WTC11 (cell line): ENCODE data around the gene ENKUR. TPM values are rescaled to one million over a fixed set of nuclear protein-coding genes. Genes with fewer than 3 reads are reported as not detected.
A peak's percentile ranks its signal among the peaks of the same experiment; 100 is the strongest.
"Not testable (repeated sequence)": the region's sequence is repeated elsewhere in the genome, so short reads cannot be mapped to it uniquely, and the experiment has no call there.

ENCODE experiments used
- ATAC-seq: fragments of 200-7000 bp; cut with Tn5 transposase; 2 replicates; pipeline ENCODE4 v1.10.0; 2021; ENCODE audit warnings: mild to moderate bottlenecking, moderate library complexity
- CTCF ChIA-PET: fragments of 300-600 bp; sonication (Branson Sonifier 250); formaldehyde crosslinking; loops from one replicate; lab custom pipeline; 2021; ENCODE audit warnings: antibody characterized with exemption; lab: Charles Lee
- POLR2A ChIA-PET: fragments of 350-600 bp; sonication (Branson Sonifier 250); formaldehyde crosslinking; loops from one replicate; lab custom pipeline; 2021; ENCODE audit warnings: antibody characterized with exemption; lab: Charles Lee
- DNase-seq: peaks from one replicate; pipeline ENCODE4 v3.0.0; 2021; ENCODE audit warnings: low spot score
- H3K27ac Mint-ChIP-seq: 2 replicates; pipeline ENCODE4 v1.8.0; 2021; ENCODE audit warnings: mixed read lengths
- H3K27me3 Mint-ChIP-seq: 2 replicates; pipeline ENCODE4 v1.8.0; 2021; ENCODE audit warnings: low read depth, mild to moderate bottlenecking, moderate library complexity, mixed read lengths
- H3K36me3 Mint-ChIP-seq: 2 replicates; pipeline ENCODE4 v1.8.0; 2021; ENCODE audit warnings: mixed read lengths
- H3K4me1 Mint-ChIP-seq: 2 replicates; pipeline ENCODE4 v1.8.0; 2022; ENCODE audit warnings: mixed read lengths
- H3K4me3 Mint-ChIP-seq: 2 replicates; pipeline ENCODE4 v1.8.0; 2021; ENCODE audit warnings: mild to moderate bottlenecking, moderate library complexity, mixed read lengths
- H3K9me3 Mint-ChIP-seq: 2 replicates; pipeline ENCODE4 v1.8.0; 2021; ENCODE audit warnings: mixed read lengths
- CREM ChIP-seq: sonication (generic); formaldehyde crosslinking; IDR thresholded peaks from 2 replicates; pipeline ENCODE4 v1.8.1; 2022; ENCODE audit warnings: mild to moderate bottlenecking, missing genetic modification reagents, moderate library complexity
- E2F1 ChIP-seq: sonication (generic); formaldehyde crosslinking; IDR thresholded peaks from 2 replicates; pipeline ENCODE4 v1.8.0; 2022; ENCODE audit warnings: mild to moderate bottlenecking, missing genetic modification reagents
- E2F4 ChIP-seq: sonication (generic); formaldehyde crosslinking; IDR thresholded peaks from 2 replicates; pipeline ENCODE4 v1.8.1; 2022; ENCODE audit warnings: low read depth, mild to moderate bottlenecking, moderate library complexity, missing genetic modification reagents, borderline replicate concordance
- ETV6 ChIP-seq: sonication (generic); formaldehyde crosslinking; IDR thresholded peaks from 2 replicates; pipeline ENCODE4 v1.8.1; 2022; ENCODE audit warnings: mild to moderate bottlenecking, missing genetic modification reagents
- HMGXB4 ChIP-seq: sonication (generic); formaldehyde crosslinking; IDR thresholded peaks from 2 replicates; pipeline ENCODE4 v1.8.1; 2023; ENCODE audit warnings: mild to moderate bottlenecking, moderate library complexity, missing genetic modification reagents
- KAT7 ChIP-seq: sonication (generic); formaldehyde crosslinking; IDR thresholded peaks from 2 replicates; pipeline ENCODE4 v1.8.1; 2023; ENCODE audit warnings: missing genetic modification reagents, mild to moderate bottlenecking, borderline replicate concordance
- NFYB ChIP-seq: sonication (generic); formaldehyde crosslinking; conservative IDR thresholded peaks from 2 replicates; pipeline ENCODE4 v1.8.0; 2022; ENCODE audit warnings: low read depth, missing genetic modification reagents
- PRDM15 ChIP-seq: sonication (generic); formaldehyde crosslinking; IDR thresholded peaks from 2 replicates; pipeline ENCODE4 v1.8.0; 2022; ENCODE audit warnings: missing genetic modification reagents
- RELA ChIP-seq: sonication (generic); formaldehyde crosslinking; IDR thresholded peaks from 2 replicates; pipeline ENCODE4 v1.8.1; 2022; ENCODE audit warnings: missing genetic modification reagents, mild to moderate bottlenecking, borderline replicate concordance
- SP1 ChIP-seq: sonication (generic); formaldehyde crosslinking; conservative IDR thresholded peaks from 2 replicates; pipeline ENCODE4 v1.8.1; 2022; ENCODE audit warnings: missing genetic modification reagents
- ZBTB21 ChIP-seq: sonication (generic); formaldehyde crosslinking; IDR thresholded peaks from 2 replicates; pipeline ENCODE4 v1.8.1; 2023; ENCODE audit warnings: mild to moderate bottlenecking, missing genetic modification reagents, borderline replicate concordance
- ZNF232 ChIP-seq: sonication (generic); formaldehyde crosslinking; IDR thresholded peaks from 2 replicates; pipeline ENCODE4 v1.8.0; 2022; ENCODE audit warnings: mild to moderate bottlenecking, missing genetic modification reagents
- ZNF263 ChIP-seq: sonication (generic); formaldehyde crosslinking; IDR thresholded peaks from 2 replicates; pipeline ENCODE4 v1.8.1; 2022; ENCODE audit warnings: low read depth, mild to moderate bottlenecking, moderate library complexity, missing genetic modification reagents
- ZNF317 ChIP-seq: sonication (generic); formaldehyde crosslinking; IDR thresholded peaks from 2 replicates; pipeline ENCODE4 v1.8.1; 2023; ENCODE audit warnings: low read depth, mild to moderate bottlenecking, moderate library complexity, missing genetic modification reagents, borderline replicate concordance
- ZNF532 ChIP-seq: fragments of 250-450 bp; sonication (Bioruptor Pico); IDR thresholded peaks from 2 replicates; pipeline ENCODE4 v1.9.0; 2021; ENCODE audit warnings: mild to moderate bottlenecking, borderline replicate concordance
- total RNA-seq: library from RNA; stranded (reverse); gene quantifications from 3 replicates; pipeline ENCODE4 v1.2.3, GENCODE V29; 2021

ENKUR gene
- total RNA-seq, 1 experiment from 2014 or later = not detected

GRCh38 chr10:25016376-25017153 is 607 bp upstream of the ENKUR start, which contains the start of gene THNSL1 (continued):
- TF ChIP-seq HMGXB4 (peak; percentile 77), ZNF263 (CRISPR knock-in tag) (peak; percentile 63; the same call in 1 of the 2 replicates), NFYB (CRISPR knock-in tag) (peak; percentile 50), ETV6 (CRISPR knock-in tag) (peak; percentile 76), PRDM15 (0 out of 2 replicates have a peak, but pooled peaks have one; percentile 31), SP1 (CRISPR knock-in tag) (peak; percentile 92), ZNF232 (CRISPR knock-in tag) (peak; percentile 94), RELA (CRISPR knock-in tag) (peak; percentile 70; the same call in 1 of the 2 replicates), ZNF532 (CRISPR knock-in tag) (0 out of 2 replicates have a peak, but pooled peaks have one; percentile 26), KAT7 (0 out of 2 replicates have a peak, but pooled peaks have one; percentile 83), CREM (CRISPR knock-in tag) (no peak)

- DNase-seq = no peak
- POLR2A ChIA-PET = no interaction called here
- CTCF ChIA-PET = no interaction called here
- no peak for ATAC-seq
- peaks cover 20% of the 10 kb centered on the region for H3K9me3 Mint-ChIP-seq
- H3K4me3 Mint-ChIP-seq = no peak overlapping the region
- no peak overlapping the region for H3K27ac Mint-ChIP-seq
- peaks cover 3% of the 10 kb centered on the region; the same call in 1 of the 2 replicates for H3K36me3 Mint-ChIP-seq
- no peaks in the 10 kb centered on the region; the same call in 1 of the 2 replicates for H3K27me3 Mint-ChIP-seq
- TF ChIP-seq ZBTB21 = no peak
- no peak for TF ChIP-seq ZNF317 (CRISPR knock-in tag)
- TF ChIP-seq E2F4 = no peak
- no peak for TF ChIP-seq E2F1 (CRISPR knock-in tag)
- peaks cover 11% of the 10 kb centered on the region for H3K4me1 Mint-ChIP-seq
Measured at GRCh38 chr10:25014579-25014978, 1.4 kb downstream of the ENKUR start.

- H3K4me1 Mint-ChIP-seq, H3K27me3 Mint-ChIP-seq, DNase-seq, POLR2A ChIA-PET, H3K4me3 Mint-ChIP-seq, H3K36me3 Mint-ChIP-seq, ATAC-seq, H3K27ac Mint-ChIP-seq, CTCF ChIA-PET: not testable (repeated sequence)
- H3K9me3 Mint-ChIP-seq = peaks cover 25% of the 10 kb centered on the region
Measured at GRCh38 chr10:25011591-25011990, 4.4 kb downstream of the ENKUR start.
